Ectodermal cell (in vitro differentiated cells): ENCODE results near the gene THAP12.
"Not testable (repeated sequence)": the region's sequence is repeated elsewhere in the genome, so short reads cannot be mapped to it uniquely, and the experiment has no call there.

Experiments
- H3K27ac ChIP-seq: 2 replicates; pipeline ENCODE4 v1.7.0; 2013; ENCODE audit warnings: mild to moderate bottlenecking, low read depth, low read length; ENCODE audit not compliant: insufficient read depth, poor library complexity, severe bottlenecking
- H3K27me3 ChIP-seq: 2 replicates; pipeline ENCODE4 v1.7.0; 2013; ENCODE audit warnings: mild to moderate bottlenecking, low read length; ENCODE audit not compliant: insufficient read depth, control insufficient read depth, poor library complexity, severe bottlenecking
- H3K36me3 ChIP-seq: one replicate; pipeline ENCODE4 v1.7.0; 2013; ENCODE audit warnings: low read length; ENCODE audit not compliant: control insufficient read depth, insufficient read depth
- H3K4me1 ChIP-seq: one replicate; pipeline ENCODE4 v1.7.0; 2013; ENCODE audit warnings: low read length; ENCODE audit not compliant: control insufficient read depth, insufficient read depth
- H3K4me3 ChIP-seq: 2 replicates; pipeline ENCODE4 v1.7.0; 2013; ENCODE audit warnings: low read depth, low read length, control low read depth; ENCODE audit not compliant: insufficient read depth
- H3K9me3 ChIP-seq: 2 replicates; pipeline ENCODE4 v1.7.0; 2013; ENCODE audit warnings: mild to moderate bottlenecking, low read length, moderate library complexity; ENCODE audit not compliant: control insufficient read depth
- WGBS, 2 experiments: methylation state at CpG; one replicate each; pipeline ENCODE4 v1.1.7; 2013; ENCODE audit warnings: missing lambda C conversion rate in 2 of 2; 5-methylcytosine and 5-hydroxymethylcytosine counted together

THAP12 gene

GRCh38 chr11:76329084-76329648 lies 51.8 kb downstream of the THAP12 start:
- Histone ChIP-seq H3K27me3 (no peaks in the 10 kb centered on the region), H3K4me3 (no peak overlapping the region), H3K9me3 (no peaks in the 10 kb centered on the region), H3K4me1 (peaks cover 15% of the 10 kb centered on the region), H3K36me3 (no peaks in the 10 kb centered on the region), H3K27ac (no peak overlapping the region)
- WGBS, 2 experiments: 63 to 71% methylated on average over 8 of the region's 8 CpGs

DNA sequence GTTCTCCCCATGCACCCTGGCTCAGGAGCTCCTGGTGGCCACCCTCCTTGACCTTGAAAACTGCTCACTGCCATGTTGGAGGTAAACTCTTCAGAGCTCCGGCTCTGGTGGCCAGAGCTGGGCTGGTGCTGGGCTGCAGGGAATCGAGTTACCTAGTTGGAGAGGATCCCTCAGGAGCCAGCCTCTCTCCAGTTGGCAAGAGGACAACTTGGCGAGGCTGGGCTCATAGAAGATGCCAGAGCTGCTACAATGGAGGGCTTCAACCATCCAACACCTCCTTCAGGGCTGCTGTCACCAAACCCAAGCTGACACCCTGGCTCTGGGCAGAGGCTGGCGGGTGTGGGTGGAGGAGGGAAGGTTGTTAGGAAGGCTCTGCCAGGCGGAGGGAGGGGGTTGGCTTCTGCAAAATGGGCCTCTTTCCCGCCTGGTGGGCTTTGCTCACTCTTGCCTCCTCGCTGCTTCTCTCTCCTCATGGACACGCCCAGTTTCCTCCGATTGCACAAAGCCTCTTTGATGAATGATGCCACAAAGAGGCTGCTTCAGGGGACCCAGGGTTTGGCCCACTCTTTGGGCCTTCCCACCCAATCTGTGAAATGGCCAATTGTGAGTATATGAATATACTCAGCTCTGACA lies 53.1 kb downstream of the THAP12 start:
- Histone ChIP-seq H3K9me3 (no peaks in the 10 kb centered on the region), H3K27me3 (peaks cover 5% of the 10 kb centered on the region), H3K27ac (no peak overlapping the region), H3K36me3 (no peaks in the 10 kb centered on the region), H3K4me1 (peaks cover 15% of the 10 kb centered on the region), H3K4me3 (no peak overlapping the region)
- 89 to 92% methylated on average over 9 of the region's 9 CpGs for WGBS, 2 experiments

DNA sequence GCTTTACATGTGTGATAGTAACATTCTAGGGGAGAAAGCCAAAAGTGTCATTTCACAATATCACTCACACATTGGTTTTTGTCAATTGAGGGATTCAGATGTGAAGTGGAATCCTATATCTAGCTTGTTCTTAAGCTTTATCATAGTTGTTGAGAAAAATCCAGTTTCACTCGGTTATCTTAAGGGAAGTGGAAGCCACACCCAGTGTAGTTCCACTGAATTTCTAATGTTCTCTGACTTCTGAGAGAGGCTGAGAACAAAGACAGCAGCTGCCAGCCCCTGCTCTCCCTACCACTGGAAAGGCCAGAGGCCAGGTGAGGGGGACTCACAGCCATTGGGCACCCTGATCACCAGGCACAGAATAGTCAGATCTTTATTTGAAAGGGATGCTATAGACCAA lies 53.7 kb downstream of the THAP12 start:
- WGBS, 2 experiments: 89 to 94% methylated on average over 1 of the region's 1 CpG

GRCh38 chr11:76325185-76325584 lies 55.7 kb downstream of the THAP12 start:
- WGBS, 2 experiments: 100% methylated on average over 2 of the region's 2 CpGs

More for the DNA sequence above, 53.7 kb downstream of the THAP12 start:
- peaks cover 11% of the 10 kb centered on the region for H3K27me3 ChIP-seq
- H3K9me3 ChIP-seq: no peaks in the 10 kb centered on the region
- no peak overlapping the region for H3K4me3 ChIP-seq
- H3K36me3 ChIP-seq: no peaks in the 10 kb centered on the region
- no peak overlapping the region for H3K27ac ChIP-seq
- peaks cover 16% of the 10 kb centered on the region for H3K4me1 ChIP-seq

GRCh38 chr11:76323804-76324203 lies 57.1 kb downstream of the THAP12 start:
- Histone ChIP-seq H3K27ac (no peak overlapping the region), H3K4me3 (no peak overlapping the region), H3K4me1 (peaks cover 5% of the 10 kb centered on the region), H3K27me3 (peaks cover 37% of the 10 kb centered on the region), H3K36me3 (no peaks in the 10 kb centered on the region), H3K9me3 (no peaks in the 10 kb centered on the region)
- 89 to 90% methylated on average over 6 of the region's 6 CpGs for WGBS, 2 experiments

More at GRCh38 chr11:76325185-76325584, 55.7 kb downstream of the THAP12 start:
- Histone ChIP-seq H3K4me3 (no peak overlapping the region), H3K9me3 (no peaks in the 10 kb centered on the region), H3K27ac (no peak overlapping the region), H3K27me3 (peaks cover 32% of the 10 kb centered on the region), H3K36me3 (no peaks in the 10 kb centered on the region), H3K4me1 (peaks cover 19% of the 10 kb centered on the region)

GRCh38 chr11:76323375-76323774 lies 57.6 kb downstream of the THAP12 start:
- H3K27me3 ChIP-seq: peaks cover 37% of the 10 kb centered on the region
- not testable (repeated sequence) for H3K36me3 ChIP-seq, H3K27ac ChIP-seq, H3K4me1 ChIP-seq, H3K9me3 ChIP-seq, H3K4me3 ChIP-seq
- WGBS, 2 experiments: 71 to 73% methylated on average over 2 of the region's 2 CpGs

DNA sequence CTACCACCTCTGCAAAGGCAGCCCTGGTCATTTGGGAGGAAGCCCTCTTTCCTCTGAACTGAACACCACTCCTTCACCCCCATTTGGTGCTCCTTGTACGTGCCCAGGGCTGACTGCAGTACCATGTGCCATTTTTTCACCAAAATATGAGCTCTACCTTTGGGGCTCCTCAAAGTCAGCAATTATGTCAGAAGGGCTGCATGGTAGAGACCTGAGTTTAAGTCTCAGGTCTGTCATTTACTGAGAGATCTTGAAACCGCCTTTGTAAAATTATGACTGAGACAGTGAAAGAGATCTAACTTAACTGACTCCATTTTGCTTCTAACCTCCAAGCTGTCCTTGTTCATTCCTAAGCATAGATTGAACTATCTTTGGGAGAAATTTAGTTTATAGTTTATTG lies 58.0 kb downstream of the THAP12 start:
- H3K36me3 ChIP-seq: no peaks in the 10 kb centered on the region
- H3K4me1 ChIP-seq: peaks cover 3% of the 10 kb centered on the region
- peaks cover 37% of the 10 kb centered on the region for H3K27me3 ChIP-seq
- H3K9me3 ChIP-seq: no peaks in the 10 kb centered on the region
- WGBS, 2 experiments: 96 to 98% methylated on average over 2 of the region's 2 CpGs
- H3K27ac ChIP-seq: no peak overlapping the region
- no peak overlapping the region for H3K4me3 ChIP-seq

- H3K4me1 ChIP-seq: peaks cover 3% of the 10 kb centered on the region
- 79 to 82% methylated on average over 5 of the region's 5 CpGs for WGBS, 2 experiments
- no peak overlapping the region for H3K4me3 ChIP-seq
- peaks cover 37% of the 10 kb centered on the region for H3K27me3 ChIP-seq
- H3K9me3 ChIP-seq: no peaks in the 10 kb centered on the region
- H3K36me3 ChIP-seq: no peaks in the 10 kb centered on the region
- no peak overlapping the region for H3K27ac ChIP-seq
Measured at GRCh38 chr11:76322540-76322939, 58.4 kb downstream of the THAP12 start.

GRCh38 chr11:76321820-76322524 lies 59.0 kb downstream of the THAP12 start:
- Histone ChIP-seq H3K4me3 (peak overlapping the region; percentile 34), H3K27ac (no peak overlapping the region), H3K27me3 (peaks cover 37% of the 10 kb centered on the region), H3K4me1 (peaks cover 3% of the 10 kb centered on the region), H3K36me3 (no peaks in the 10 kb centered on the region), H3K9me3 (no peaks in the 10 kb centered on the region)
- WGBS, 2 experiments: 5% methylated on average over 59 of the region's 59 CpGs

DNA sequence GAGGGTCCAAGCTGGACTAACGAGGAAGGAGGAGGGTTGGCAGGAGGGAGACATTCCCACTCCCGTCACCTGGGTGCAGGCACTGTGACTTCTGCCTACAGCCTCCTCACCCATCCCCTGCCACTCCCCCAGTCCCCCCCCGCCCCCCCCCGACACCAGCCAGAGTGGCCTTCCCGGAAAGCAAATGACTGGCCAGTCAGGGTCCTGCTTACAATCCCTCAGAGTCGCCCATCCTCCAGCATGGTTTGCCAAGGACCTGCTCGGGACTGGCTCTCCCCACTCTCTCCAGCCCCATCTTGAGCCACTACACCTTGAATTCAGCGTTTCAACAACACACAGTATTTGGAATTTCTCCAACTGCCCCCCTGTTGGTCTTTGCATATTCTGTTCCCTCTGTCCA lies 59.6 kb downstream of the THAP12 start:
- Histone ChIP-seq H3K4me1 (peaks cover 3% of the 10 kb centered on the region), H3K27me3 (peaks cover 37% of the 10 kb centered on the region), H3K36me3 (no peaks in the 10 kb centered on the region), H3K9me3 (no peaks in the 10 kb centered on the region), H3K4me3 (peak overlapping the region; percentile 34), H3K27ac (no peak overlapping the region)
- 43 to 48% methylated on average over 6 of the region's 8 CpGs for WGBS, 2 experiments
